PC-9 (cell line): Measurements from ENCODE around the gene BCL2L15. TPM values are rescaled to one million over a fixed set of nuclear protein-coding genes. Genes with fewer than 3 reads are reported as not detected.

Experiments used
- BruUV-seq: library from RNA; stranded (reverse); fragments of 400-500 nt; replicated peaks from 2 replicates; lab custom pipeline; 2021; lab: Mats Ljungman, UMichigan
- CTCF ChIA-PET: fragments of 300-600 bp; sonication (Branson Sonifier 250); formaldehyde crosslinking; loops from one replicate; lab custom pipeline; 2022; ENCODE audit warnings: antibody characterized with exemption; lab: Charles Lee
- POLR2A ChIA-PET: fragments of 300-600 bp; sonication (Branson Sonifier 250); formaldehyde crosslinking; loops from one replicate; lab custom pipeline; 2022; ENCODE audit warnings: antibody characterized with exemption; ENCODE audit not compliant: unreplicated experiment; lab: Charles Lee
- DNase-seq, 2 experiments: peaks; one replicate each; pipeline versions ENCODE4 v3.0.0 to v3.0.0-alpha.2; 2015 to 2022; ENCODE audit warnings: mixed read lengths in 1 of 2
- H2AFZ ChIP-seq: fragments of 200-600 bp; sonication (generic); 2 replicates; pipeline ENCODE4 v1.8.1; 2017; ENCODE audit warnings: antibody characterized with exemption
- H3F3A ChIP-seq: fragments of 200-600 bp; sonication (generic); 2 replicates; pipeline ENCODE4 v1.8.1; 2017; ENCODE audit warnings: antibody characterized with exemption, mild to moderate bottlenecking, low read depth; ENCODE audit not compliant: insufficient read depth
- H3K27ac ChIP-seq: fragments of 200-600 bp; sonication (generic); 2 replicates; pipeline ENCODE4 v1.6.1; 2016; ENCODE audit warnings: mixed run types
- H3K27me3 ChIP-seq: fragments of 200-600 bp; sonication (generic); 2 replicates; pipeline ENCODE4 v1.6.1; 2016; ENCODE audit warnings: low read depth, mixed run types; ENCODE audit not compliant: insufficient read depth
- H3K36me3 ChIP-seq: fragments of 200-600 bp; sonication (generic); 2 replicates; pipeline ENCODE4 v1.6.1; 2016; ENCODE audit warnings: low read depth, mixed run types
- H3K4me1 ChIP-seq: fragments of 200-600 bp; sonication (generic); replicated peaks from 2 replicates; pipeline ENCODE4 v1.6.1; 2016; ENCODE audit warnings: mixed run types; ENCODE audit not compliant: insufficient read depth
- H3K4me2 ChIP-seq: fragments of 200-600 bp; sonication (generic); 2 replicates; pipeline ENCODE4 v1.6.1; 2017; ENCODE audit warnings: mixed run types
- H3K4me3 ChIP-seq: fragments of 200-600 bp; sonication (generic); 2 replicates; pipeline ENCODE4 v1.6.1; 2016; ENCODE audit warnings: mixed run types
- H3K79me2 ChIP-seq: fragments of 200-600 bp; sonication (generic); 2 replicates; pipeline ENCODE4 v1.6.1; 2017; ENCODE audit warnings: low read depth, mixed run types
- H3K9me2 ChIP-seq: fragments of 200-600 bp; sonication (generic); 2 replicates; pipeline ENCODE4 v1.8.1; 2017; ENCODE audit warnings: mild to moderate bottlenecking; ENCODE audit not compliant: insufficient read depth
- H3K9me3 ChIP-seq: fragments of 200-600 bp; sonication (generic); 2 replicates; pipeline ENCODE4 v1.8.1; 2016; ENCODE audit warnings: low read depth; ENCODE audit not compliant: insufficient read depth
- H4K20me1 ChIP-seq: fragments of 200-600 bp; sonication (generic); 2 replicates; pipeline ENCODE4 v1.8.1; 2017; ENCODE audit not compliant: insufficient read depth
- EZH2 ChIP-seq: fragments of 200-600 bp; sonication (generic); IDR thresholded peaks from 2 replicates; pipeline ENCODE4 v1.8.0; 2017; ENCODE audit warnings: antibody characterized with exemption, low read depth
- intact Hi-C: fragments of 100-400 bp; cut with micrococcal nuclease; formaldehyde crosslinking; loops from one replicate; pipeline ENCODE4 v1.10.0; 2022; ENCODE audit not compliant: unreplicated experiment
- total RNA-seq: library from RNA; stranded (reverse); gene quantifications from 2 replicates; pipeline ENCODE4 v1.2.3, GENCODE V29; 2021
- TF ChIP-seq, protein P1 (sequence below): fragments of 200-600 bp; sonication (generic); conservative IDR thresholded peaks from 2 replicates; pipeline ENCODE4 v1.6.1; 2017; ENCODE audit warnings: mixed run types, antibody characterized with exemption, mild to moderate bottlenecking, moderate library complexity

BCL2L15 gene
- total RNA-seq, 1 experiment from 2014 or later, result 0.15 TPM

GRCh38 chr1:113901191-113901590, 13.8 kb upstream of the BCL2L15 start:
- H3K9me3 ChIP-seq, result no peaks in the 10 kb centered on the region
- intact Hi-C loops, result no loop called here
- TF ChIP-seq, protein P1, sequence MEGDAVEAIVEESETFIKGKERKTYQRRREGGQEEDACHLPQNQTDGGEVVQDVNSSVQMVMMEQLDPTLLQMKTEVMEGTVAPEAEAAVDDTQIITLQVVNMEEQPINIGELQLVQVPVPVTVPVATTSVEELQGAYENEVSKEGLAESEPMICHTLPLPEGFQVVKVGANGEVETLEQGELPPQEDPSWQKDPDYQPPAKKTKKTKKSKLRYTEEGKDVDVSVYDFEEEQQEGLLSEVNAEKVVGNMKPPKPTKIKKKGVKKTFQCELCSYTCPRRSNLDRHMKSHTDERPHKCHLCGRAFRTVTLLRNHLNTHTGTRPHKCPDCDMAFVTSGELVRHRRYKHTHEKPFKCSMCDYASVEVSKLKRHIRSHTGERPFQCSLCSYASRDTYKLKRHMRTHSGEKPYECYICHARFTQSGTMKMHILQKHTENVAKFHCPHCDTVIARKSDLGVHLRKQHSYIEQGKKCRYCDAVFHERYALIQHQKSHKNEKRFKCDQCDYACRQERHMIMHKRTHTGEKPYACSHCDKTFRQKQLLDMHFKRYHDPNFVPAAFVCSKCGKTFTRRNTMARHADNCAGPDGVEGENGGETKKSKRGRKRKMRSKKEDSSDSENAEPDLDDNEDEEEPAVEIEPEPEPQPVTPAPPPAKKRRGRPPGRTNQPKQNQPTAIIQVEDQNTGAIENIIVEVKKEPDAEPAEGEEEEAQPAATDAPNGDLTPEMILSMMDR, result no peak
- TF ChIP-seq EZH2, result no peak
- H3K9me2 ChIP-seq, result no peaks in the 10 kb centered on the region
- BruUV-seq, result no TSS peak
- no peaks in the 10 kb centered on the region; the same call in 1 of the 2 replicates for H3K36me3 ChIP-seq
- no peak overlapping the region for H3K4me2 ChIP-seq
- CTCF ChIA-PET, result no interaction called here
- no peak overlapping the region for H3K27ac ChIP-seq
- POLR2A ChIA-PET, result no interaction called here
- no peak overlapping the region for H3K4me3 ChIP-seq
- no peaks in the 10 kb centered on the region for H3K27me3 ChIP-seq
- no peak for DNase-seq
- peaks cover 26% of the 10 kb centered on the region for H3K79me2 ChIP-seq
- H3F3A ChIP-seq, result peaks cover 10% of the 10 kb centered on the region
- no peak overlapping the region for H2AFZ ChIP-seq
- peaks cover 10% of the 10 kb centered on the region for H3K4me1 ChIP-seq
- no peaks in the 10 kb centered on the region for H4K20me1 ChIP-seq

DNA sequence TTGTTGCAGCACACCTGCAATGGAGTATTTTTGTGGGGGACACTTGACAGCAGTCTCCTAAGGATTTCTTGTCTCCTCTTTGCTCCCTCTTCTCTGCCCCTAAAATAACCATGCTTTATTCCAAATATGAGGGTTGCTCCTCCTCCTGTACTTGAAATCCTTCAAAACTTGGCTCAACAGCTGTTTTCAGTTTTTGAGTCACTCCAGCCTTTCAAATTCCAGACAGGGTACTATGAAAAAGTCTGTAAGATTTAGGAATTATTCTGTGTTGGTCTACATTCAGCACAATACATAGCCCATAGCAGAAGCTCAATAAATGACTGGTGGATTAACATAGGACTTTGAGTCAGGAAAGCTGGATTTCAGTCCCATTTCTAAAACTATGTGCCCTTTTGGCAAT, 11.7 kb upstream of the BCL2L15 start:
- Histone ChIP-seq H3K27me3 (no peaks in the 10 kb centered on the region), H3K4me3 (no peak overlapping the region), H3K4me2 (no peak overlapping the region), H3K27ac (no peak overlapping the region), H3K4me1 (peaks cover 10% of the 10 kb centered on the region), H3K79me2 (peaks cover 17% of the 10 kb centered on the region), H2AFZ (no peak overlapping the region), H3K9me3 (no peaks in the 10 kb centered on the region), H3K9me2 (no peaks in the 10 kb centered on the region), H4K20me1 (no peaks in the 10 kb centered on the region), H3K36me3 (no peaks in the 10 kb centered on the region; the same call in 1 of the 2 replicates), H3F3A (peaks cover 9% of the 10 kb centered on the region)
- intact Hi-C loops, result no loop called here
- ChIA-PET CTCF (no interaction called here), POLR2A (no interaction called here)
- TF ChIP-seq EZH2, result no peak
- TF ChIP-seq, protein P1, result no peak
- no TSS peak for BruUV-seq
- no peak for DNase-seq

DNA sequence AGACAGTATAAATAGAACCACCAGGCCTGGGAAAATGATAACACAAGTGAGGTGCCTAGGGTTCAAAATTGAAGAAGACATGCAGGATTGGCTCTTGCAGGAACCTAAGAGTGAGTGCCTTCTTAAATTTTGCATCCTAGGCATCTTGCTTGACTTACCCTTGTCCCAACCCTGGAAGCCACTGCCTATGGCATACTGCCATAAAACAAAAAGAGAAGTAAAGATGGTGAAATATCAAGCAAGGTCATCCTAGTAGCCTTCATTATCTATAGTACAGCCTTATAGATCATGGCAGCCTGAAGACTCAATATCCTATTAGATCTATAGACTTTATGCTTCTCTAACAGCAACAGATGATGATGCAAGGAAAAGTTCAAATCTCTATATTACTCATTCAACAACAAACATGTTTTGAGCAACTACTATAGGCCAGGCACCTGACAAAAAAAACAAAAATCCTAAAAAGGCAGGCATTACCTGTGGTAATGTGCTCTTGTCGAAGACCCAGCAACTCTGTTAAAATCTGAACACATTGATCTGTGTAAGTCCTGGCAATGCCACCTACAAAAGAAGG, 10.9 kb upstream of the BCL2L15 start:
- BruUV-seq, result no TSS peak
- ChIA-PET CTCF (no interaction called here), POLR2A (no interaction called here)
- H4K20me1 ChIP-seq, result no peaks in the 10 kb centered on the region
- H3K9me3 ChIP-seq, result no peaks in the 10 kb centered on the region
- no peak overlapping the region for H3K4me3 ChIP-seq
- H3K36me3 ChIP-seq, result no peaks in the 10 kb centered on the region; the same call in 1 of the 2 replicates
- H3K9me2 ChIP-seq, result no peaks in the 10 kb centered on the region
- H2AFZ ChIP-seq, result no peak overlapping the region
- no peak for DNase-seq
- H3K27me3 ChIP-seq, result no peaks in the 10 kb centered on the region
- 0 out of 2 replicates have a peak, but pooled peaks cover 5% of the 10 kb centered on the region for H3F3A ChIP-seq
- H3K79me2 ChIP-seq, result peaks cover 9% of the 10 kb centered on the region
- TF ChIP-seq, protein P1, result no peak
- no peak for TF ChIP-seq EZH2
- intact Hi-C loops, result no loop called here
- peaks cover 2% of the 10 kb centered on the region for H3K4me1 ChIP-seq
- no peak overlapping the region for H3K4me2 ChIP-seq
- H3K27ac ChIP-seq, result no peak overlapping the region
